ENCODE measurements around the gene KIF3B.

- no peak for TF ChIP-seq CTCF (IDR thresholded peaks at IDR 0.05)
- TF ChIP-seq POLR2A (IDR thresholded peaks at IDR 0.05): no peak
These were observed 40.0 kb upstream of the KIF3B start for GRCh38 chr20:32237419-32237818.

Measured in adrenal gland (tissue), 5 donors.